Tibial artery (tissue), 4 donors: Measurements from ENCODE around the gene POMT1.

Experiments
- DNase-seq, 2 donors: peaks; one replicate each; pipeline ENCODE4 v3.0.0-alpha.2; 2019
- H3K27ac ChIP-seq, 2 donors: fragments of 200-600 bp; sonication (generic) in 1 of 2; 1 replicate in 1 of 2; 2 replicates in 1 of 2; pipeline ENCODE4 v1.5.1; 2018 to 2019; ENCODE audit warnings: mild to moderate bottlenecking in 1 of 2
- H3K27me3 ChIP-seq, 2 donors: fragments of 200-600 bp; sonication (generic) in 1 of 2; one replicate each; pipeline versions ENCODE4 v1.5.1 to v1.6.0; 2016 to 2019
- H3K36me3 ChIP-seq, 3 donors: fragments of 200-600 bp; sonication (generic) in 2 of 3; one replicate each; pipeline ENCODE4 v1.5.1; 2016 to 2019; ENCODE audit warnings: mild to moderate bottlenecking in 2 of 3
- H3K4me1 ChIP-seq, 4 donors: fragments of 200-600 bp; sonication (generic) in 2 of 4; 1 replicate in 3 of 4; 2 replicates in 1 of 4; pipeline ENCODE4 v1.5.1; 2016 to 2019
- H3K4me3 ChIP-seq, 2 donors: fragments of 200-600 bp; sonication (generic) in 1 of 2; 1 replicate in 1 of 2; 2 replicates in 1 of 2; pipeline ENCODE4 v1.5.1; 2018 to 2019; ENCODE audit warnings: mild to moderate bottlenecking in 2 of 2
- H3K9me3 ChIP-seq, 3 donors: fragments of 200-600 bp; sonication (generic) in 1 of 3; one replicate each; pipeline ENCODE4 v1.5.1; 2016 to 2019
- CTCF ChIP-seq, 2 experiments: fragments of 200-600 bp in 1 of 2; fragments of 450-650 bp in 1 of 2; IDR thresholded peaks; one replicate each; pipeline ENCODE4 v1.5.1; 2017 to 2019; ENCODE audit warnings: antibody characterized with exemption in 2 of 2, mild to moderate bottlenecking in 1 of 2, moderate library complexity in 1 of 2
- intact Hi-C: fragments of 100-400 bp; cut with DNase I; formaldehyde crosslinking; loops from one replicate; pipeline ENCODE4 v1.15.0; 2023; ENCODE audit warnings: low total_unique reads

Gene POMT1

DNA sequence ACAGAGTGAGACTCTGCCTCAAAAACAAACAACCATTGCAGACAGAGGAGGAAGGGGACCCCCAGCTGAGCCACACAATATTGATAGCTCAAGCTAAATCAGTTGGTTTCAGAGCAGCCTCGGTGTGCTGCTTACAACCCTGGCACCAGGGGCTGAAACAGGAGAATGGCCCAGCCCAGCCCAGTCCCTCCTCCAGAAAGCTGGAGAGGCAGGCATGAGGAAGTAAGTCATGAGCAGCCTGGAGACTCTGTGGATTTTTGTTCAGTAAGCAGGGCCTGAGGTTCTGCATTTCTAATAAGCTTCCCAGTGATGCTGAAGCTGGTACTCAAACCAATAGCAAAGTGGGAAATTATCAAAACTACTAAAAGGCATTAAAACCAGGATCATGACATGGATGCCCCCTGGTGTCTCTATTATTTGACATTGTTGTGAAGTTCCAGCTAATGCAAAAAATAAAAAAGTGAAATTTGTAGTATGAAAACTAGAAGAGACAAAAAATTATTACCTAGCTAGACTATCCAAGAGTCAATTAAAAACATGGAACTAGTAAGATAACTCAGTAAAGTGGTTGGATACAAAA, 56.8 kb downstream of the POMT1 start:
- no peak overlapping the region for H3K4me3 ChIP-seq
- no peak for DNase-seq
- no peak overlapping the region for H3K27ac ChIP-seq
- H3K9me3 ChIP-seq: peaks cover 0 to 16% (median 10%) of the 10 kb centered on the region in 3 donors
- peaks cover 0 to 3% (median 0%) of the 10 kb centered on the region in 4 donors for H3K4me1 ChIP-seq
- TF ChIP-seq CTCF (IDR thresholded peaks at IDR 0.05): no peak
- intact Hi-C loops: no loop called here
- peaks cover 0 to 27% of the 10 kb centered on the region in 2 donors for H3K27me3 ChIP-seq
- peaks cover 0 to 6% (median 0%) of the 10 kb centered on the region in 3 donors for H3K36me3 ChIP-seq

GRCh38 chr9:131562032-131562959, 59.6 kb downstream of the POMT1 start:
- peaks cover 0 to 16% (median 10%) of the 10 kb centered on the region in 3 donors for H3K9me3 ChIP-seq
- no peaks in the 10 kb centered on the region for H3K4me1 ChIP-seq
- H3K36me3 ChIP-seq: peaks cover 0 to 6% (median 0%) of the 10 kb centered on the region in 3 donors
- no peak overlapping the region for H3K27ac ChIP-seq
- TF ChIP-seq CTCF (IDR thresholded peaks at IDR 0.05): no peak
- no peak for DNase-seq
- peaks cover 0 to 3% of the 10 kb centered on the region in 2 donors for H3K27me3 ChIP-seq
- H3K4me3 ChIP-seq: no peak overlapping the region
- intact Hi-C loops: no loop called here

- H3K27ac ChIP-seq: no peak overlapping the region
- no peak for DNase-seq
- H3K4me3 ChIP-seq: no peak overlapping the region
- peaks cover 3 to 17% (median 14%) of the 10 kb centered on the region in 3 donors for H3K36me3 ChIP-seq
- no peaks in the 10 kb centered on the region for H3K4me1 ChIP-seq
- intact Hi-C loops: no loop called here
- peaks cover 0 to 12% (median 10%) of the 10 kb centered on the region in 3 donors for H3K9me3 ChIP-seq
- TF ChIP-seq CTCF (IDR thresholded peaks at IDR 0.05): no peak
- H3K27me3 ChIP-seq: no peaks in the 10 kb centered on the region
Observed at GRCh38 chr9:131565369-131565768, 62.7 kb downstream of the POMT1 start.

DNA sequence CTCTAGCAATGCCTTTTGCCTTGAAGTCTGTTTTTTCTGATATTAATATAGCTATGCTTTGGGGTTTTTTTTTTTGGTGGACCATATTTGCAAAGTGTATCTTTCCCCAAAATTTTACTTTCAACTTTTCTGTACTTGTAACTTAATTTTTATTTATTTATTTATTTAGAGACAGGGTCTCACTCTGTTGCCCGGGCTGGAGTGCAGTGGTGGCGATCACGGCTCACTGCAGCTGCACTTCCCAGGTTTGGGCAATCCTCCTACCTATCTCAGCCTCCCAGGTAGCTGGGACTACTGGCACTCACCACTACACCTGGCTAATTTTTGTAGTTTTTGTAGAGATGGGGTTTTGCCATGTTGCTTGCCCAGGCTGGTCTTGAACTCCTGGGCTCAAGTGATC, 63.4 kb downstream of the POMT1 start:
- intact Hi-C loops: no loop called here
- Histone ChIP-seq H3K9me3 (peaks cover 0 to 12% (median 10%) of the 10 kb centered on the region in 3 donors), H3K36me3 (peaks cover 3 to 21% (median 14%) of the 10 kb centered on the region in 3 donors), H3K4me1 (no peaks in the 10 kb centered on the region), H3K27me3 (no peaks in the 10 kb centered on the region), H3K27ac (no peak overlapping the region), H3K4me3 (no peak overlapping the region)
- no peak for TF ChIP-seq CTCF (IDR thresholded peaks at IDR 0.05)
- DNase-seq: no peak

DNA sequence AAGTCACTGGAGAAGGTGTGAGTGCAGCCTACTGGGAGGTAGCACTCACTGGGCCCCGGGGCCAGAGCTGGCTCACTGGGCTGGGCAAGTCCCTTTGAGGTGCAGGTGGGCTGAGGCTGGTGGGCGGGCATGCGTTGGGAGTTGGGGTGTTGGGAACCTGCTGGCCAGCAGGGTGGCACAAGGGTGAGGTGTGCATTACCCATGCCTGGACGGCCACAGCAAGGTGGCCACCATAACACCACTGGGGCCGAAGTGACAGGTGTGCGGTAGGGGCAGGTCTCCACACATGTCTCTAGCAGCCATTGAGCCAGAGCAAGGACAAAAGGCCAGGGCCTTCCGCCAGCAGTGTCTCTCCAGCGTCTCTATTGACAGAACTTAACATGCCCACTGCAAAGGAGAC, 65.2 kb downstream of the POMT1 start:
- peaks cover 16 to 39% (median 29%) of the 10 kb centered on the region in 3 donors for H3K36me3 ChIP-seq
- intact Hi-C loops: no loop called here

More for the DNA sequence above, 65.2 kb downstream of the POMT1 start:
- Histone ChIP-seq H3K9me3 (peaks cover 0 to 6% (median 3%) of the 10 kb centered on the region in 3 donors), H3K27me3 (no peaks in the 10 kb centered on the region), H3K27ac (no peak overlapping the region), H3K4me1 (no peaks in the 10 kb centered on the region), H3K4me3 (no peak overlapping the region)
- DNase-seq: no peak
- no peak for TF ChIP-seq CTCF (IDR thresholded peaks at IDR 0.05)
